Thyroid gland (tissue), 4 donors: ENCODE measurements around the gene EGLN3. TPM values are rescaled to one million over a fixed set of nuclear protein-coding genes. Genes with fewer than 3 reads are reported as not detected.

Source experiments
- DNase-seq, 2 donors: peaks; one replicate each; pipeline ENCODE4 v3.0.0-alpha.2; 2019
- H3K27ac ChIP-seq, 3 donors: fragments of 200-600 bp; sonication (generic); 1 replicate in 2 of 3; 2 replicates in 1 of 3; pipeline ENCODE4 v1.5.1; 2016 to 2019; ENCODE audit warnings: mild to moderate bottlenecking in 1 of 3, moderate library complexity in 1 of 3
- H3K27me3 ChIP-seq: fragments of 200-600 bp; sonication (generic); one replicate; pipeline ENCODE4 v1.5.1; 2019
- H3K36me3 ChIP-seq, 2 donors: fragments of 200-600 bp; sonication (generic); one replicate each; pipeline ENCODE4 v1.5.1; 2016 to 2019
- H3K4me1 ChIP-seq, 2 donors: fragments of 200-600 bp; sonication (generic); one replicate each; pipeline ENCODE4 v1.5.1; 2017 to 2019
- H3K4me3 ChIP-seq, 3 donors: fragments of 200-600 bp; sonication (generic); replicated peaks in 1 of 3; 1 replicate in 2 of 3; 2 replicates in 1 of 3; pipeline ENCODE4 v1.5.1; 2016; ENCODE audit warnings: mild to moderate bottlenecking in 1 of 3
- H3K9me3 ChIP-seq: fragments of 200-600 bp; sonication (generic); one replicate; pipeline ENCODE4 v1.5.1; 2017
- CTCF ChIP-seq, 6 experiments: fragments of 200-600 bp in 3 of 6; fragments of 450-650 bp in 3 of 6; sonication (generic) in 3 of 6; IDR thresholded peaks; one replicate each; pipeline ENCODE4 v1.5.1; 2016 to 2019; ENCODE audit warnings: antibody characterized with exemption in 6 of 6, mild to moderate bottlenecking in 2 of 6, inconsistent platforms in 1 of 6, moderate library complexity in 1 of 6
- POLR2A ChIP-seq, 2 donors: fragments of 450-650 bp; IDR thresholded peaks; one replicate each; pipeline ENCODE4 v1.6.1; 2017; ENCODE audit warnings: antibody characterized with exemption in 2 of 2, mild to moderate bottlenecking in 2 of 2, moderate library complexity in 1 of 2
- WGBS, 2 donors: methylation state at CpG; one replicate each; pipeline ENCODE4 v1.1.5; 2017; 5-methylcytosine and 5-hydroxymethylcytosine counted together
- intact Hi-C: fragments of 100-400 bp; cut with DNase I; formaldehyde crosslinking; loops from one replicate; pipeline ENCODE4 v1.15.1; 2023
- total RNA-seq, 4 donors: library from RNA; depleted of rRNA; stranded (reverse); fragments of >200 nt; gene quantifications; one replicate each; pipeline ENCODE4 v1.2.3, GENCODE V29; 2016

The EGLN3 gene
- total RNA-seq, result 10 to 100 TPM in 2 of 4 donors, 1 to 10 TPM in 2; 8.8 to 11.5 (median 10.2) TPM

GRCh38 chr14:33950320-33951182 lies at the start of gene EGLN3:
Gene EGLN3 (minus strand): TSS chr14:33951074. CDS start chr14:33950752, 322 bp downstream.
- peak within 1 kb of the TSS in 1 of 3 donors; percentile 27 for H3K27ac ChIP-seq
- H3K27me3 ChIP-seq, result no peaks in the 10 kb centered on the region
- 3 to 10% methylated on average over 6 to 38 of the region's 91 CpGs for WGBS, 2 donors
- peak within 1 kb of the TSS; percentile 40 to 67 (median 57) for H3K4me3 ChIP-seq
- TF ChIP-seq CTCF (IDR thresholded peaks at IDR 0.05), result no peak
- peak in 1 of 2 donors; percentile 97 for TF ChIP-seq POLR2A (IDR thresholded peaks at IDR 0.05)
- H3K9me3 ChIP-seq, result no peaks in the 10 kb centered on the region
- peaks cover 5 to 10% of the 10 kb centered on the region in 2 donors for H3K4me1 ChIP-seq
- intact Hi-C loops, result no loop called here
- DNase-seq, result peak; percentile 88 to 94
- no peaks in the 10 kb centered on the region for H3K36me3 ChIP-seq

- no peaks in the 10 kb centered on the region for H3K9me3 ChIP-seq
- H3K27me3 ChIP-seq, result no peaks in the 10 kb centered on the region
- TF ChIP-seq POLR2A (IDR thresholded peaks at IDR 0.05), result no peak
- no peak for TF ChIP-seq CTCF (IDR thresholded peaks at IDR 0.05)
- intact Hi-C loops, result no loop called here
- no peaks in the 10 kb centered on the region for H3K36me3 ChIP-seq
- H3K4me3 ChIP-seq, result no peak overlapping the region
- DNase-seq, result no peak
- H3K27ac ChIP-seq, result no peak overlapping the region
- no peaks in the 10 kb centered on the region for H3K4me1 ChIP-seq
- WGBS, 2 donors, result 87 to 92% methylated on average over 4 of the region's 4 CpGs
These were observed 49.5 kb upstream of the EGLN3 start for GRCh38 chr14:34000396-34000795.

GRCh38 chr14:33999771-34000291 lies 49.0 kb upstream of the EGLN3 start:
- DNase-seq, result no peak
- no peaks in the 10 kb centered on the region for H3K9me3 ChIP-seq
- intact Hi-C loops, result no loop called here
- H3K4me3 ChIP-seq, result no peak overlapping the region
- H3K27me3 ChIP-seq, result no peaks in the 10 kb centered on the region
- no peak overlapping the region for H3K27ac ChIP-seq
- no peaks in the 10 kb centered on the region for H3K36me3 ChIP-seq
- TF ChIP-seq CTCF (IDR thresholded peaks at IDR 0.05) (no peak), POLR2A (IDR thresholded peaks at IDR 0.05) (no peak)
- 89 to 91% methylated on average over 3 of the region's 3 CpGs for WGBS, 2 donors
- no peaks in the 10 kb centered on the region for H3K4me1 ChIP-seq

- intact Hi-C loops, result no loop called here
- Histone ChIP-seq H3K4me3 (no peak overlapping the region), H3K9me3 (no peaks in the 10 kb centered on the region), H3K27me3 (no peaks in the 10 kb centered on the region), H3K27ac (no peak overlapping the region), H3K4me1 (no peaks in the 10 kb centered on the region), H3K36me3 (no peaks in the 10 kb centered on the region)
- no peak for DNase-seq
- 74 to 81% methylated on average over 2 of the region's 2 CpGs for WGBS, 2 donors
- TF ChIP-seq CTCF (IDR thresholded peaks at IDR 0.05) (no peak), POLR2A (IDR thresholded peaks at IDR 0.05) (no peak)
These were observed 46.7 kb upstream of the EGLN3 start for GRCh38 chr14:33997611-33998010.

- Histone ChIP-seq H3K27me3 (no peaks in the 10 kb centered on the region), H3K4me1 (no peaks in the 10 kb centered on the region), H3K36me3 (no peaks in the 10 kb centered on the region), H3K9me3 (no peaks in the 10 kb centered on the region), H3K4me3 (no peak overlapping the region), H3K27ac (no peak overlapping the region)
- whole genome bisulfite sequencing, 2 donors, result 86 to 89% methylated on average over 8 of the region's 8 CpGs
- TF ChIP-seq POLR2A (IDR thresholded peaks at IDR 0.05), result no peak
- no peak for TF ChIP-seq CTCF (IDR thresholded peaks at IDR 0.05)
- intact Hi-C loops, result no loop called here
- DNase-seq, result no peak
These were observed 45.6 kb upstream of the EGLN3 start for GRCh38 chr14:33996462-33996861.
